GM12878 (cell line): ENCODE measurements around the gene ULK1. TPM values are rescaled to one million over a fixed set of nuclear protein-coding genes. Genes with fewer than 3 reads are reported as not detected.

Source experiments
- ATAC-seq: fragments of 200-7000 bp; cut with Tn5 transposase; 3 replicates; pipeline ENCODE4 v1.9.1; 2020; ENCODE audit warnings: mild to moderate bottlenecking, moderate library complexity
- BruUV-seq: library from RNA; stranded (reverse); fragments of 400-500 nt; replicated peaks from 2 replicates; lab custom pipeline; 2021; lab: Mats Ljungman, UMichigan
- CTCF ChIA-PET: fragments of 300-600 bp; sonication (Branson Sonifier 250); formaldehyde crosslinking; extraction: SDS; loops from one replicate; lab custom pipeline; 2021; ENCODE audit warnings: inconsistent platforms; lab: Yijun Ruan, JAX
- POLR2A ChIA-PET: fragments of 350-600 bp; formaldehyde crosslinking; extraction: SDS; loops from one replicate; lab custom pipeline; 2021; ENCODE audit warnings: inconsistent platforms; lab: Charles Lee
- RAD21 ChIA-PET: fragments of 300-600 bp; sonication (Branson Sonifier 250); formaldehyde crosslinking; loops from one replicate; lab custom pipeline; 2023; ENCODE audit warnings: antibody characterized with exemption; ENCODE audit not compliant: unreplicated experiment; lab: Charles Lee
- SMC1A ChIA-PET: fragments of 300-600 bp; sonication (Branson Sonifier 250); formaldehyde crosslinking; loops from one replicate; lab custom pipeline; 2023; ENCODE audit not compliant: unreplicated experiment, uncharacterized antibody; lab: Charles Lee
- DNase-seq: peaks from one replicate; pipeline ENCODE4 v3.0.0-alpha.2; 2011; ENCODE audit warnings: low read depth, low spot score
- FAIRE-seq: peaks from 3 replicates; lab custom pipeline; 2011; peaks lifted over from hg19 to GRCh38; lab: Jason Lieb, UNC
- H2AFZ ChIP-seq: 2 replicates; pipeline ENCODE4 v1.6.0; 2011; ENCODE audit warnings: low read depth, low read length, control low read depth; ENCODE audit not compliant: control insufficient read depth
- H3K27ac ChIP-seq: 2 replicates; pipeline ENCODE4 v1.5.1; 2011; ENCODE audit warnings: control low read depth; ENCODE audit not compliant: control insufficient read depth, insufficient read depth
- H3K27me3 ChIP-seq, 2 experiments: replicated peaks in 1 of 2; 2 replicates each; pipeline versions ENCODE4 v1.6.0 to v1.6.1; 2011; ENCODE audit warnings: low read length in 1 of 2; ENCODE audit not compliant: control insufficient read depth in 2 of 2, insufficient read depth in 2 of 2
- H3K36me3 ChIP-seq, 2 experiments: 2 replicates each; pipeline ENCODE4 v1.5.1; 2011; ENCODE audit warnings: low read length in 1 of 2; ENCODE audit not compliant: control insufficient read depth in 2 of 2, insufficient read depth in 2 of 2
- H3K4me1 ChIP-seq: 2 replicates; pipeline ENCODE4 v1.6.1; 2011; ENCODE audit warnings: mild to moderate bottlenecking, low read length, moderate library complexity, mixed read lengths; ENCODE audit not compliant: control insufficient read depth, insufficient read depth
- H3K4me2 ChIP-seq: 2 replicates; pipeline ENCODE4 v1.6.0; 2011; ENCODE audit warnings: control low read depth; ENCODE audit not compliant: control insufficient read depth, insufficient read depth
- H3K4me3 ChIP-seq: fragments of 200-600 bp; sonication (generic); 2 replicates; pipeline ENCODE4 v1.5.1; 2016
- H3K79me2 ChIP-seq: 2 replicates; pipeline ENCODE4 v1.6.0; 2011; ENCODE audit warnings: low read length; ENCODE audit not compliant: control insufficient read depth, insufficient read depth
- H3K9ac ChIP-seq: 2 replicates; pipeline ENCODE4 v1.8.0; 2011; ENCODE audit warnings: low read length, control low read depth, mixed read lengths; ENCODE audit not compliant: control insufficient read depth, insufficient read depth
- H3K9me3 ChIP-seq: replicated peaks from 3 replicates; pipeline ENCODE4 v1.5.1; 2011; ENCODE audit warnings: mild to moderate bottlenecking, low read length; ENCODE audit not compliant: control insufficient read depth, insufficient read depth
- H4K20me1 ChIP-seq: 2 replicates; pipeline ENCODE4 v1.6.0; 2011; ENCODE audit not compliant: control insufficient read depth, insufficient read depth
- CBX3 ChIP-seq: fragments of 200-600 bp; sonication (generic); IDR thresholded peaks from 2 replicates; pipeline ENCODE4 v1.6.1; 2016; ENCODE audit warnings: low read depth, borderline replicate concordance
- CREB1 ChIP-seq: IDR thresholded peaks from 2 replicates; pipeline ENCODE4 v1.6.1; 2012; ENCODE audit warnings: low read depth, mild to moderate bottlenecking, inconsistent platforms
- CREM ChIP-seq: IDR thresholded peaks from 2 replicates; pipeline ENCODE4 v1.6.1; 2014; ENCODE audit warnings: antibody characterized with exemption, low read depth
- MTA3 ChIP-seq: IDR thresholded peaks from 2 replicates; pipeline ENCODE4 v1.6.1; 2012; ENCODE audit warnings: low read length, inconsistent platforms, borderline replicate concordance
- RELA ChIP-seq: fragments of 450-650 bp; IDR thresholded peaks from 2 replicates; pipeline ENCODE4 v1.8.0; 2014; ENCODE audit warnings: borderline replicate concordance; ENCODE audit not compliant: partially characterized antibody
- SMAD5 ChIP-seq: IDR thresholded peaks from 2 replicates; pipeline ENCODE4 v1.6.1; 2016; ENCODE audit warnings: antibody characterized with exemption, low read depth
- TARDBP ChIP-seq: IDR thresholded peaks from 2 replicates; pipeline ENCODE4 v1.6.1; 2016; ENCODE audit warnings: borderline replicate concordance
- TCF12 ChIP-seq: IDR thresholded peaks from 2 replicates; pipeline ENCODE4 v1.6.1; 2011; ENCODE audit warnings: low read depth, mild to moderate bottlenecking, low read length
- ZSCAN29 ChIP-seq: fragments of 450-650 bp; IDR thresholded peaks from 2 replicates; pipeline ENCODE4 v1.6.1; 2017; ENCODE audit warnings: mild to moderate bottlenecking, moderate library complexity
- WGBS: methylation state at CpG from one replicate; pipeline ENCODE4 v1.1.6; 2016; ENCODE audit warnings: low lambda C conversion rate; ENCODE audit not compliant: insufficient replicate concordance, insufficient coverage; ENCODE audit errors: missing lambda C conversion rate; 5-methylcytosine and 5-hydroxymethylcytosine counted together
- in situ Hi-C: fragments of 300-500 bp; cut with MboI; formaldehyde crosslinking; loops from 9 replicates; pipeline ENCODE4 v1.14.3; 2018; ENCODE audit warnings: mixed read lengths
- intact Hi-C: fragments of 100-400 bp; cut with micrococcal nuclease; formaldehyde crosslinking; loops from one replicate; pipeline ENCODE4 v1.14.2; 2022; ENCODE audit not compliant: unreplicated experiment
- polyA plus RNA-seq, 11 experiments: library from polyadenylated mRNA; depleted of rRNA in 4 of 11; unstranded in 6 of 11; stranded (reverse) in 5 of 11; fragments of >200 nt; fragmentation: Nextera tagmentation in 4 of 11; fragmentation: Illumina TruSeq in 1 of 11; extraction: Ambion mirVana in 4 of 11; extraction: Trizol in 1 of 11; gene quantifications; 1 replicate in 1 of 11; 2 replicates in 10 of 11; pipeline versions ENCODE4 v1.2.1 to v1.2.3, GENCODE V29; 2011 to 2016; ENCODE audit warnings: inconsistent platforms in 2 of 11, missing spikeins in 2 of 11, low read depth in 1 of 11
- total RNA-seq, 4 experiments: library from RNA; depleted of rRNA in 3 of 4; stranded (reverse); fragments of >200 nt in 3 of 4; fragmentation: Illumina TruSeq in 1 of 4; extraction: Trizol in 1 of 4; gene quantifications; 2 replicates each; pipeline versions ENCODE4 v1.2.1 to v1.2.3, GENCODE V29; 2013 to 2021
- TF ChIP-seq, protein P1 (sequence below): IDR thresholded peaks from 2 replicates; pipeline ENCODE4 v1.6.1; 2011; ENCODE audit warnings: borderline replicate concordance, low read depth, mild to moderate bottlenecking, moderate library complexity, low read length; ENCODE audit not compliant: insufficient read depth, poor library complexity, severe bottlenecking
- TF ChIP-seq, protein P2 (sequence below): IDR thresholded peaks from 2 replicates; pipeline ENCODE4 v1.6.1; 2011; ENCODE audit warnings: low read depth, mild to moderate bottlenecking, low read length, moderate library complexity, borderline replicate concordance; ENCODE audit errors: extremely low read depth
- TF ChIP-seq, protein P3 (sequence below): IDR thresholded peaks from 2 replicates; pipeline ENCODE4 v1.6.1; 2012; ENCODE audit warnings: low read depth, low read length, improper control_type of control experiment
- TF ChIP-seq, protein P4 (sequence below): IDR thresholded peaks from 2 replicates; pipeline ENCODE4 v1.6.1; 2012; ENCODE audit warnings: mild to moderate bottlenecking, low read depth, low read length

ULK1 gene
- total and polyA plus RNA-seq, 10 of the 15 experiments (the other 5 are each of a cell fraction or from before 2014, with no cell fraction given) = 0.13 to 14.1 (median 1.5) TPM

DNA sequence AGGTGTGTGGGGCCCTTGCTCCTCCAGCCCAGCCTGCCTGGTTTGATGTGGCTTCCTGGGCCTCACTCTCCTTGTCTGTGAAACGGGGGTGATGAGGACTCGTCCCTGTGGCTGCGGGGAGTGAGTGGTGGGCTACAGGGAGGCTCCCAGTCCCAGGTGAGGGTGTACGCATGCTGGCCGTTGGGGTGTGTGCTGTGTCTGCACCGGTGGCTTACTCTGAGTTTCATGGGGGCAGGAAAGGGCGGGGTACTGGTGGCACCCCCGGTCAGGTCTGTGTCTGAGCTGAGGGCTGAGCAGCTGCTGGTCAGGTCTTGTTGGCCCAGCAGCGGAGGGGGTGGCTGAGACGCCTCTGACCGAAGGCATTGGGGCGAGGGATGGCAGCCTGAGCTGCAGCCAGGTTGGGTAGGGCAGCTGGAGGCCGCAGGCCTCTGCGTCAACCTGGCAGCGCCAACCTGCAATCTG is 11.2 kb downstream of the ULK1 start:
- no peak for FAIRE-seq

More for the DNA sequence above, 11.2 kb downstream of the ULK1 start:
- intact Hi-C loops = no loop called here
- in situ Hi-C loops = no loop called here
- SMC1A ChIA-PET = no interaction called here
- Histone ChIP-seq H3K9ac (no peak overlapping the region), H4K20me1 (no peaks in the 10 kb centered on the region; the same call in 1 of the 2 replicates), H3K27ac (no peak overlapping the region), H3K27me3 (no peaks in the 10 kb centered on the region), H3K79me2 (no peaks in the 10 kb centered on the region), H3K36me3 (no peaks in the 10 kb centered on the region), H2AFZ (no peak overlapping the region), H3K4me2 (no peak overlapping the region), H3K9me3 (no peaks in the 10 kb centered on the region), H3K4me1 (no peaks in the 10 kb centered on the region), H3K4me3 (no peak overlapping the region)
- CTCF ChIA-PET = no interaction called here
- TF ChIP-seq, protein P1, sequence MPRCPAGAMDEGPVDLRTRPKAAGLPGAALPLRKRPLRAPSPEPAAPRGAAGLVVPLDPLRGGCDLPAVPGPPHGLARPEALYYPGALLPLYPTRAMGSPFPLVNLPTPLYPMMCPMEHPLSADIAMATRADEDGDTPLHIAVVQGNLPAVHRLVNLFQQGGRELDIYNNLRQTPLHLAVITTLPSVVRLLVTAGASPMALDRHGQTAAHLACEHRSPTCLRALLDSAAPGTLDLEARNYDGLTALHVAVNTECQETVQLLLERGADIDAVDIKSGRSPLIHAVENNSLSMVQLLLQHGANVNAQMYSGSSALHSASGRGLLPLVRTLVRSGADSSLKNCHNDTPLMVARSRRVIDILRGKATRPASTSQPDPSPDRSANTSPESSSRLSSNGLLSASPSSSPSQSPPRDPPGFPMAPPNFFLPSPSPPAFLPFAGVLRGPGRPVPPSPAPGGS = no peak
- TF ChIP-seq CREB1 (no peak), TARDBP (no peak), RELA (no peak), MTA3 (no peak), CBX3 (no peak), TCF12 (no peak), SMAD5 (no peak), CREM (no peak), ZSCAN29 (no peak)
- TF ChIP-seq, protein P2, sequence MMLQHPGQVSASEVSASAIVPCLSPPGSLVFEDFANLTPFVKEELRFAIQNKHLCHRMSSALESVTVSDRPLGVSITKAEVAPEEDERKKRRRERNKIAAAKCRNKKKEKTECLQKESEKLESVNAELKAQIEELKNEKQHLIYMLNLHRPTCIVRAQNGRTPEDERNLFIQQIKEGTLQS = no peak
- TF ChIP-seq, protein P3, sequence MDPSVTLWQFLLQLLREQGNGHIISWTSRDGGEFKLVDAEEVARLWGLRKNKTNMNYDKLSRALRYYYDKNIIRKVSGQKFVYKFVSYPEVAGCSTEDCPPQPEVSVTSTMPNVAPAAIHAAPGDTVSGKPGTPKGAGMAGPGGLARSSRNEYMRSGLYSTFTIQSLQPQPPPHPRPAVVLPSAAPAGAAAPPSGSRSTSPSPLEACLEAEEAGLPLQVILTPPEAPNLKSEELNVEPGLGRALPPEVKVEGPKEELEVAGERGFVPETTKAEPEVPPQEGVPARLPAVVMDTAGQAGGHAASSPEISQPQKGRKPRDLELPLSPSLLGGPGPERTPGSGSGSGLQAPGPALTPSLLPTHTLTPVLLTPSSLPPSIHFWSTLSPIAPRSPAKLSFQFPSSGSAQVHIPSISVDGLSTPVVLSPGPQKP = no peak
- TF ChIP-seq, protein P4, sequence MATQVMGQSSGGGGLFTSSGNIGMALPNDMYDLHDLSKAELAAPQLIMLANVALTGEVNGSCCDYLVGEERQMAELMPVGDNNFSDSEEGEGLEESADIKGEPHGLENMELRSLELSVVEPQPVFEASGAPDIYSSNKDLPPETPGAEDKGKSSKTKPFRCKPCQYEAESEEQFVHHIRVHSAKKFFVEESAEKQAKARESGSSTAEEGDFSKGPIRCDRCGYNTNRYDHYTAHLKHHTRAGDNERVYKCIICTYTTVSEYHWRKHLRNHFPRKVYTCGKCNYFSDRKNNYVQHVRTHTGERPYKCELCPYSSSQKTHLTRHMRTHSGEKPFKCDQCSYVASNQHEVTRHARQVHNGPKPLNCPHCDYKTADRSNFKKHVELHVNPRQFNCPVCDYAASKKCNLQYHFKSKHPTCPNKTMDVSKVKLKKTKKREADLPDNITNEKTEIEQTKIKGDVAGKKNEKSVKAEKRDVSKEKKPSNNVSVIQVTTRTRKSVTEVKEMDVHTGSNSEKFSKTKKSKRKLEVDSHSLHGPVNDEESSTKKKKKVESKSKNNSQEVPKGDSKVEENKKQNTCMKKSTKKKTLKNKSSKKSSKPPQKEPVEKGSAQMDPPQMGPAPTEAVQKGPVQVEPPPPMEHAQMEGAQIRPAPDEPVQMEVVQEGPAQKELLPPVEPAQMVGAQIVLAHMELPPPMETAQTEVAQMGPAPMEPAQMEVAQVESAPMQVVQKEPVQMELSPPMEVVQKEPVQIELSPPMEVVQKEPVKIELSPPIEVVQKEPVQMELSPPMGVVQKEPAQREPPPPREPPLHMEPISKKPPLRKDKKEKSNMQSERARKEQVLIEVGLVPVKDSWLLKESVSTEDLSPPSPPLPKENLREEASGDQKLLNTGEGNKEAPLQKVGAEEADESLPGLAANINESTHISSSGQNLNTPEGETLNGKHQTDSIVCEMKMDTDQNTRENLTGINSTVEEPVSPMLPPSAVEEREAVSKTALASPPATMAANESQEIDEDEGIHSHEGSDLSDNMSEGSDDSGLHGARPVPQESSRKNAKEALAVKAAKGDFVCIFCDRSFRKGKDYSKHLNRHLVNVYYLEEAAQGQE = no peak
- DNase-seq (no peak), ATAC-seq (no peak)
- POLR2A ChIA-PET = no interaction called here
- RAD21 ChIA-PET = no interaction called here
- 53% methylated on average over 11 of the region's 15 CpGs for WGBS
- no TSS peak for BruUV-seq
